Gastrocnemius medialis (tissue), 4 donors: ENCODE data around the gene NRG3. TPM values are rescaled to one million over a fixed set of nuclear protein-coding genes. Genes with fewer than 3 reads are reported as not detected.

ENCODE experiments used
- ATAC-seq, 2 donors: fragments of 150-250 bp; one replicate each; pipeline ENCODE4 v1.9.1; 2016
- DNase-seq, 2 donors: peaks; one replicate each; pipeline ENCODE4 v3.0.0-alpha.2; 2019
- H3K27ac ChIP-seq, 4 donors: fragments of 200-600 bp; sonication (generic); 1 replicate in 1 of 4; 2 replicates in 3 of 4; pipeline ENCODE4 v1.5.1; 2016 to 2018; ENCODE audit warnings: mild to moderate bottlenecking in 2 of 4, moderate library complexity in 1 of 4
- H3K27me3 ChIP-seq, 3 donors: fragments of 200-600 bp; sonication (generic) in 2 of 3; 1 replicate in 1 of 3; 2 replicates in 2 of 3; pipeline versions ENCODE4 v1.5.1 to v1.6.0; 2016 to 2019; ENCODE audit warnings: mild to moderate bottlenecking in 1 of 3, moderate library complexity in 1 of 3
- H3K36me3 ChIP-seq, 2 donors: fragments of 200-600 bp; sonication (generic) in 1 of 2; one replicate each; pipeline ENCODE4 v1.5.1; 2017 to 2018
- H3K4me1 ChIP-seq, 2 donors: fragments of 200-600 bp; sonication (generic) in 1 of 2; one replicate each; pipeline ENCODE4 v1.5.1; 2016 to 2017; ENCODE audit warnings: mild to moderate bottlenecking in 2 of 2
- H3K4me3 ChIP-seq, 4 donors: fragments of 200-600 bp; sonication (generic) in 3 of 4; 1 replicate in 1 of 4; 2 replicates in 3 of 4; pipeline ENCODE4 v1.5.1; 2016 to 2019; ENCODE audit warnings: mild to moderate bottlenecking in 2 of 4
- H3K9me3 ChIP-seq, 3 donors: fragments of 200-600 bp; sonication (generic) in 2 of 3; 1 replicate in 1 of 3; 2 replicates in 2 of 3; pipeline ENCODE4 v1.5.1; 2016 to 2019
- POLR2A ChIP-seq, 2 donors: fragments of 450-650 bp; IDR thresholded peaks; one replicate each; pipeline ENCODE4 v1.6.1; 2017; ENCODE audit warnings: antibody characterized with exemption in 2 of 2, mild to moderate bottlenecking in 2 of 2, moderate library complexity in 2 of 2
- in situ Hi-C, 4 donors: fragments of 200-750 bp; cut with MboI; loops; one replicate each; pipeline versions ENCODE4 v1.15.0 to v1.8.0; 2017; ENCODE audit warnings: low sequenced_read_pairs in 4 of 4
- intact Hi-C: fragments of 100-400 bp; cut with DNase I; formaldehyde crosslinking; loops from one replicate; pipeline ENCODE4 v1.15.1; 2023; ENCODE audit warnings: low total_unique reads
- total RNA-seq, 4 donors: library from RNA; depleted of rRNA; stranded (reverse); fragments of >200 nt; gene quantifications; one replicate each; pipeline versions ENCODE4 v1.1.0 to v1.2.3, GENCODE V29; 2016
- TF ChIP-seq, protein P1 (sequence below), 5 experiments: fragments of 450-650 bp in 3 of 5; fragments of 200-600 bp in 2 of 5; sonication (generic) in 2 of 5; IDR thresholded peaks in 4 of 5; conservative IDR thresholded peaks in 1 of 5; 1 replicate in 4 of 5; 2 replicates in 1 of 5; pipeline ENCODE4 v1.5.1; 2016 to 2019; ENCODE audit warnings: antibody characterized with exemption in 5 of 5, mild to moderate bottlenecking in 3 of 5, moderate library complexity in 3 of 5

Gene NRG3
- total RNA-seq, 4 donors from 2014 or later, result not detected

DNA sequence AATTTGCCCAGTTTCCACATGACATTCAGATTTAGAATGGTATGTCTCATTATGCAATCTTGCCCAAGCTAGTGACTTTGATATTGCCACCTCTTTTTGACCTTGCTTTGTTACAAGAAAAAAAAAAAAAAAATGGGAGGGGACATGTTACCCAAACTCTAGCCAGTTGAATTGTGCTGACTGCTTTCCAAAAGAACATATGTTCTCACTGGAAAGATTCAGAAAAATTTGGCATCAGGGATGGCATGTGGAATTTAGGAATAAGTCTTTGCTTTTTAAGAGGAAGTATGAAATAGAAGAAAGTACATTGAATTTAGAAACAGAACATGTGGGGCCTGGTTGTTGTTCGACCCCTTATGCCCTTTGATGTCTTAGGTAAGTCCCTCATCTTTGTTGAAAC is 846.8 kb downstream of the NRG3 start:
- no peaks in the 10 kb centered on the region for H3K9me3 ChIP-seq
- in situ Hi-C loops (no loop called here), intact Hi-C loops (no loop called here)
- H3K27me3 ChIP-seq, result no peaks in the 10 kb centered on the region
- DNase-seq (no peak), ATAC-seq (no peak)
- H3K27ac ChIP-seq, result no peak overlapping the region
- H3K4me3 ChIP-seq, result no peak overlapping the region
- no peak for TF ChIP-seq POLR2A (IDR thresholded peaks at IDR 0.05)
- TF ChIP-seq, protein P1, sequence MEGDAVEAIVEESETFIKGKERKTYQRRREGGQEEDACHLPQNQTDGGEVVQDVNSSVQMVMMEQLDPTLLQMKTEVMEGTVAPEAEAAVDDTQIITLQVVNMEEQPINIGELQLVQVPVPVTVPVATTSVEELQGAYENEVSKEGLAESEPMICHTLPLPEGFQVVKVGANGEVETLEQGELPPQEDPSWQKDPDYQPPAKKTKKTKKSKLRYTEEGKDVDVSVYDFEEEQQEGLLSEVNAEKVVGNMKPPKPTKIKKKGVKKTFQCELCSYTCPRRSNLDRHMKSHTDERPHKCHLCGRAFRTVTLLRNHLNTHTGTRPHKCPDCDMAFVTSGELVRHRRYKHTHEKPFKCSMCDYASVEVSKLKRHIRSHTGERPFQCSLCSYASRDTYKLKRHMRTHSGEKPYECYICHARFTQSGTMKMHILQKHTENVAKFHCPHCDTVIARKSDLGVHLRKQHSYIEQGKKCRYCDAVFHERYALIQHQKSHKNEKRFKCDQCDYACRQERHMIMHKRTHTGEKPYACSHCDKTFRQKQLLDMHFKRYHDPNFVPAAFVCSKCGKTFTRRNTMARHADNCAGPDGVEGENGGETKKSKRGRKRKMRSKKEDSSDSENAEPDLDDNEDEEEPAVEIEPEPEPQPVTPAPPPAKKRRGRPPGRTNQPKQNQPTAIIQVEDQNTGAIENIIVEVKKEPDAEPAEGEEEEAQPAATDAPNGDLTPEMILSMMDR (IDR thresholded peaks at IDR 0.05 in 4 of 5, conservative IDR thresholded peaks at IDR 0.05 in 1 of 5), result no peak
- no peaks in the 10 kb centered on the region for H3K36me3 ChIP-seq
- no peaks in the 10 kb centered on the region for H3K4me1 ChIP-seq

DNA sequence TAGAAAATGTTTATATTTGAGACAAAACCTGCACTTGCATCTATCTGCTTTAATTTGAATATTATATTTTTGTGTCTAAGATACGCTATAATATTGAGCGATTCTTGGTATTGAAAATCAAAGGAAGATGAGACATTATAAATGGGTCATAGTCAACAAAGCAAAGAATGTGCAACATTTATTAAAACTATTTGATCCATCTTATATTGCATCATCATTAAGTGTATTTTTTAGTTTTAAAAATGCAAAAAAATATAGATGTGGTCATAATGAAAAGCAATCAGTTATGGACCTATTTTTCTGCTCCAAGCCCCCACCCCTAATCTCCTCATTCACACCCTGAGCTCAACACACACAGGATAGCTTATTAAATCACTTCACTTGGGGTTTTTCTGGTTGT is 847.3 kb downstream of the NRG3 start:
- Histone ChIP-seq H3K4me3 (no peak overlapping the region), H3K4me1 (no peaks in the 10 kb centered on the region), H3K27ac (no peak overlapping the region), H3K36me3 (no peaks in the 10 kb centered on the region), H3K27me3 (no peaks in the 10 kb centered on the region), H3K9me3 (no peaks in the 10 kb centered on the region)
- in situ Hi-C loops (no loop called here), intact Hi-C loops (no loop called here)
- TF ChIP-seq POLR2A (IDR thresholded peaks at IDR 0.05), result no peak
- TF ChIP-seq, protein P1 (IDR thresholded peaks at IDR 0.05 in 4 of 5, conservative IDR thresholded peaks at IDR 0.05 in 1 of 5), result no peak
- no peak for ATAC-seq
- no peak for DNase-seq

DNA sequence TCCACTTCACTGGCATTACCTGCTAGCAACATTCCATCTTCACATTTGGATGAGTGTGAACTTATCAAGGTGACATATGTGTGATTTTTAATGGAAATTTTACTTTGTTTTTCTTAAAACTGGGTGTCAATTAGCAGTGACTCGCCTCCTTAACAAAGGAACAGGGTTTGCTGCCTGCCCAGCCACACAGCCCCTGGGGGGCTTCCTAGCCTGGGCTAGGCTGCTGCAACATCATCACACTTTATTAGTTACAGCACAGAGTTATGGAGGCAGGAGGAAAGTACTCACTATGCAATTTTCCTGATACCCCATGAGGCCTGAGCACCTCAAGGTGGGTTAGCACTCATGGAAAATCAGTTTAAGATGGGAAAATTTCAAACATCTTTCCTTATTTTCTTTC is 861.3 kb downstream of the NRG3 start:
- Histone ChIP-seq H3K27ac (no peak overlapping the region), H3K4me3 (no peak overlapping the region), H3K36me3 (no peaks in the 10 kb centered on the region), H3K4me1 (no peaks in the 10 kb centered on the region), H3K9me3 (no peaks in the 10 kb centered on the region), H3K27me3 (no peaks in the 10 kb centered on the region)
- TF ChIP-seq, protein P1 (IDR thresholded peaks at IDR 0.05 in 4 of 5, conservative IDR thresholded peaks at IDR 0.05 in 1 of 5), result no peak
- TF ChIP-seq POLR2A (IDR thresholded peaks at IDR 0.05), result no peak
- in situ Hi-C loops, result no loop called here
- ATAC-seq (no peak), DNase-seq (no peak)
- intact Hi-C loops, result no loop called here

DNA sequence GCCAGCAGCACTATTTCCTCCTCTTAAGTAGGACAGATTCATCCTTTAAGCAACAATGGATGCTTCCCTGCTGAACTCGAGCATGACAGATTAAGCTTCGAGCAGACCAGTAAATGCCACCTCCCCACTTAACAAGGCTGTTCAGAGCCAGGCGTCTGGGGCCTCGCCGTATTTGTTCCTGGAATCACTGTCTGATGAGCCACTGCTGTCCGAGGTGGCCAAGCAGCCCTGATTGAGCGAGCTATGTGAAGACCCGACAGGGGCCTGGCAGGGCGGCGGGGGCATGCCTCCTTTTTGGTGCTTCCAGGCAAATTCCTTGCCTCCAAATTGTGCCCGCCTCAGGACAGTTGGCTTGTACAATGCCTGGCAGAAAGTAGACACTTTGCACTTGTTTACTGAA is 862.6 kb downstream of the NRG3 start:
- intact Hi-C loops (no loop called here), in situ Hi-C loops (no loop called here)
- Histone ChIP-seq H3K4me1 (no peaks in the 10 kb centered on the region), H3K9me3 (no peaks in the 10 kb centered on the region), H3K27ac (no peak overlapping the region), H3K27me3 (no peaks in the 10 kb centered on the region), H3K36me3 (no peaks in the 10 kb centered on the region), H3K4me3 (no peak overlapping the region)
- ATAC-seq, result no peak
- TF ChIP-seq POLR2A (IDR thresholded peaks at IDR 0.05), result no peak
- TF ChIP-seq, protein P1 (IDR thresholded peaks at IDR 0.05 in 4 of 5, conservative IDR thresholded peaks at IDR 0.05 in 1 of 5), result no peak
- DNase-seq, result no peak

DNA sequence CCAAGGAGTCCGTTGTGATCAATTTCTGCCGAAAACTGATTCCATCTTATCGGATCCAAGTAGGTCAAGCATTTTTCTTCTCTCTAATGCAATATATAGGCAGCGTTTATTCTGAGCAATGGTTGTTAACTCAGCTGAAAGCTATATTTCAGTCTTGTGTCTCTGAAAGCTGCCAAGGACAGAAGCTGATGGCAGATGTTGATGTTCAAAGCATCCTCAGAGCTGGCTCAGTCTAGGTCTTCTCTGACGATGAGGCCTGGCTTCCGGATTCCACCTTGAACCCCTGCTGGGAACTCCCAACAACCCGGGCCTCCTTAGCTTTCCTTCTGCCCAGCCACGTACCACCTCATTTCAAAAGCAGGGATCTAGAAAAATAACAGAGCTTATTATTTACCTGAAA is 863.6 kb downstream of the NRG3 start:
- DNase-seq (no peak), ATAC-seq (no peak)
- intact Hi-C loops, result no loop called here
- TF ChIP-seq, protein P1 (IDR thresholded peaks at IDR 0.05 in 4 of 5, conservative IDR thresholded peaks at IDR 0.05 in 1 of 5), result no peak
- no peak for TF ChIP-seq POLR2A (IDR thresholded peaks at IDR 0.05)
- H3K27ac ChIP-seq, result no peak overlapping the region
- H3K4me3 ChIP-seq, result no peak overlapping the region
- H3K36me3 ChIP-seq, result no peaks in the 10 kb centered on the region
- no peaks in the 10 kb centered on the region for H3K27me3 ChIP-seq
- no peaks in the 10 kb centered on the region for H3K9me3 ChIP-seq
- H3K4me1 ChIP-seq, result no peaks in the 10 kb centered on the region
- in situ Hi-C loops, result no loop called here
